Activated naive CD4-positive, alpha-beta T cell treated with anti-CD3 and anti-CD28 coated beads, Interleukin-2, amount 50 U/mL, for 16 hours (primary cell): ENCODE data around the gene GALNT2.

Experiments
- DNase-seq: peaks from one replicate; pipeline ENCODE4 v3.0.0-alpha.2; 2020

The GALNT2 gene

GRCh38 chr1:230117694-230118093 lies 50.7 kb downstream of the GALNT2 start:
- DNase-seq: no peak

- DNase-seq: no peak
Observed at GRCh38 chr1:230119340-230119739, 52.3 kb downstream of the GALNT2 start.

- no peak for DNase-seq
Observed at GRCh38 chr1:230120289-230120920, 53.4 kb downstream of the GALNT2 start.

- no peak for DNase-seq
Observed at GRCh38 chr1:230120921-230121381, 53.9 kb downstream of the GALNT2 start.

- no peak for DNase-seq
Observed at GRCh38 chr1:230121950-230122349, 54.9 kb downstream of the GALNT2 start.

- no peak for DNase-seq
Observed at GRCh38 chr1:230122366-230123279, 55.6 kb downstream of the GALNT2 start.

GRCh38 chr1:230123280-230124185 lies 56.5 kb downstream of the GALNT2 start:
- no peak for DNase-seq

- DNase-seq: no peak
Observed at GRCh38 chr1:230124186-230125128, 57.4 kb downstream of the GALNT2 start.

- no peak for DNase-seq
Observed at GRCh38 chr1:230125141-230125540, 58.1 kb downstream of the GALNT2 start.

- no peak for DNase-seq
Observed at GRCh38 chr1:230125640-230126528, 58.8 kb downstream of the GALNT2 start.

- DNase-seq: no peak
Observed at GRCh38 chr1:230126529-230127104, 59.6 kb downstream of the GALNT2 start.

- DNase-seq: peak; percentile 64
Observed at GRCh38 chr1:230127105-230128054, 60.3 kb downstream of the GALNT2 start.

GRCh38 chr1:230128569-230129285 lies 61.7 kb downstream of the GALNT2 start:
- DNase-seq: no peak

GRCh38 chr1:230129341-230129740 lies 62.3 kb downstream of the GALNT2 start:
- no peak for DNase-seq

- no peak for DNase-seq
Observed at GRCh38 chr1:230130172-230130944, 63.3 kb downstream of the GALNT2 start.

- DNase-seq: no peak
Observed at GRCh38 chr1:230131457-230131856, 64.4 kb downstream of the GALNT2 start.

GRCh38 chr1:230132758-230133157 lies 65.7 kb downstream of the GALNT2 start:
- no peak for DNase-seq

GRCh38 chr1:230135726-230136125 lies 68.7 kb downstream of the GALNT2 start:
- no peak for DNase-seq
